ENCODE results near the gene AMFR. TPM values are rescaled to one million over a fixed set of nuclear protein-coding genes. Genes with fewer than 3 reads are reported as not detected.
A peak's percentile ranks its signal among the peaks of the same experiment; 100 is the strongest.

The AMFR gene
- total and polyA plus RNA-seq, 4 donors = 39.5 to 86.1 (median 61.2) TPM

GRCh38 chr16:56462064-56462796 is 36.9 kb upstream of the AMFR start:
- TF ChIP-seq CTCF (IDR thresholded peaks at IDR 0.05; ENCODE audit: control extremely low read depth, extremely low read depth) = no peak
- Histone ChIP-seq H3K9ac (ENCODE audit: insufficient read depth in 1 of 2, low read length in 2 of 2) (no peak overlapping the region), H3K36me3 (ENCODE audit: control insufficient read depth in 4 of 4, insufficient read depth in 4 of 4, low read length in 4 of 4) (peaks cover 18 to 41% (median 33%) of the 10 kb centered on the region in 4 donors), H3K27me3 (ENCODE audit: control insufficient read depth in 3 of 3, insufficient read depth in 3 of 3, low read length in 2 of 3) (no peaks in the 10 kb centered on the region), H3K27ac (ENCODE audit: low read depth in 1 of 2, low read length in 1 of 2) (no peak overlapping the region), H3K9me3 (ENCODE audit: control insufficient read depth in 4 of 4, insufficient read depth in 3 of 4, low read length in 3 of 4) (no peaks in the 10 kb centered on the region), H3K4me1 (ENCODE audit: control insufficient read depth in 5 of 5, insufficient read depth in 5 of 5, low read length in 5 of 5) (peaks cover 0 to 4% (median 0%) of the 10 kb centered on the region in 5 donors), H3K4me3 (no peak overlapping the region)
- 60 to 84% methylated on average over 3 of the region's 3 CpGs for WGBS, 2 donors
- DNase-seq = peak in 2 of 3 donors; percentile 12 to 17
- ATAC-seq (ENCODE audit: insufficient read depth, low FRiP score) = no peak

- DNase-seq (no peak), ATAC-seq (ENCODE audit: insufficient read depth, low FRiP score) (no peak)
- Histone ChIP-seq H3K9me3 (ENCODE audit: control insufficient read depth in 4 of 4, insufficient read depth in 3 of 4, low read length in 3 of 4) (no peaks in the 10 kb centered on the region), H3K4me1 (ENCODE audit: control insufficient read depth in 5 of 5, insufficient read depth in 5 of 5, low read length in 5 of 5) (peaks cover 0 to 4% (median 0%) of the 10 kb centered on the region in 5 donors), H3K4me3 (no peak overlapping the region), H3K27me3 (ENCODE audit: control insufficient read depth in 3 of 3, insufficient read depth in 3 of 3, low read length in 2 of 3) (no peaks in the 10 kb centered on the region), H3K27ac (ENCODE audit: low read depth in 1 of 2, low read length in 1 of 2) (no peak overlapping the region), H3K9ac (ENCODE audit: insufficient read depth in 1 of 2, low read length in 2 of 2) (no peak overlapping the region), H3K36me3 (ENCODE audit: control insufficient read depth in 4 of 4, insufficient read depth in 4 of 4, low read length in 4 of 4) (peaks cover 14 to 42% (median 30%) of the 10 kb centered on the region in 4 donors)
- TF ChIP-seq CTCF (IDR thresholded peaks at IDR 0.05; ENCODE audit: control extremely low read depth, extremely low read depth) = no peak
- WGBS, 2 donors = 89 to 94% methylated on average over 2 of the region's 2 CpGs
Observed at GRCh38 chr16:56460101-56460500, 34.8 kb upstream of the AMFR start.

GRCh38 chr16:56457927-56458470 is 32.7 kb upstream of the AMFR start:
- H3K4me1 ChIP-seq (ENCODE audit: control insufficient read depth in 5 of 5, insufficient read depth in 5 of 5, low read length in 5 of 5) = peaks cover 0 to 4% (median 0%) of the 10 kb centered on the region in 5 donors
- H3K27me3 ChIP-seq (ENCODE audit: control insufficient read depth in 3 of 3, insufficient read depth in 3 of 3, low read length in 2 of 3) = no peaks in the 10 kb centered on the region
- no peaks in the 10 kb centered on the region for H3K9me3 ChIP-seq (ENCODE audit: control insufficient read depth in 4 of 4, insufficient read depth in 3 of 4, low read length in 3 of 4)
- no peak overlapping the region for H3K9ac ChIP-seq (ENCODE audit: insufficient read depth in 1 of 2, low read length in 2 of 2)
- H3K4me3 ChIP-seq = no peak overlapping the region
- no peak overlapping the region for H3K27ac ChIP-seq (ENCODE audit: low read depth in 1 of 2, low read length in 1 of 2)
- ATAC-seq (ENCODE audit: insufficient read depth, low FRiP score) (no peak), DNase-seq (no peak)
- WGBS, 2 donors = 94 to 97% methylated on average over 6 of the region's 6 CpGs
- H3K36me3 ChIP-seq (ENCODE audit: control insufficient read depth in 4 of 4, insufficient read depth in 4 of 4, low read length in 4 of 4) = peaks cover 16 to 43% (median 32%) of the 10 kb centered on the region in 4 donors
- TF ChIP-seq CTCF (IDR thresholded peaks at IDR 0.05; ENCODE audit: control extremely low read depth, extremely low read depth) = no peak

Data from lung (tissue), 12 donors.